Esophagus (tissue), 2 donors: Measurements from ENCODE around the gene KRTAP5-11. TPM values are rescaled to one million over a fixed set of nuclear protein-coding genes. Genes with fewer than 3 reads are reported as not detected.

ENCODE experiments used
- H3K27ac ChIP-seq, 2 donors: one replicate each; pipeline ENCODE4 v1.5.1; 2013; ENCODE audit warnings: low read depth in 2 of 2, mild to moderate bottlenecking in 2 of 2, inconsistent platforms in 1 of 2, low read length in 1 of 2, moderate library complexity in 1 of 2
- H3K27me3 ChIP-seq, 2 donors: one replicate each; pipeline ENCODE4 v1.6.1; 2013; ENCODE audit warnings: low read length in 2 of 2, control low read depth in 1 of 2, mild to moderate bottlenecking in 1 of 2; ENCODE audit not compliant: insufficient read depth in 2 of 2, control insufficient read depth in 1 of 2
- H3K36me3 ChIP-seq, 2 donors: one replicate each; pipeline ENCODE4 v1.6.1; 2013; ENCODE audit warnings: low read length in 1 of 2; ENCODE audit not compliant: control insufficient read depth in 2 of 2, insufficient read depth in 2 of 2
- H3K4me1 ChIP-seq, 2 donors: one replicate each; pipeline ENCODE4 v1.6.1; 2013; ENCODE audit warnings: low read length in 1 of 2; ENCODE audit not compliant: control insufficient read depth in 2 of 2, insufficient read depth in 2 of 2
- H3K4me3 ChIP-seq, 2 donors: one replicate each; pipeline ENCODE4 v1.5.1; 2013; ENCODE audit warnings: low read length in 2 of 2, mild to moderate bottlenecking in 2 of 2, low read depth in 1 of 2, moderate library complexity in 1 of 2
- H3K9me3 ChIP-seq, 2 donors: one replicate each; pipeline ENCODE4 v1.6.1; 2013; ENCODE audit warnings: mild to moderate bottlenecking in 2 of 2, low read depth in 1 of 2, low read length in 1 of 2, moderate library complexity in 1 of 2; ENCODE audit not compliant: control insufficient read depth in 2 of 2, insufficient read depth in 1 of 2
- WGBS, 2 donors: extraction: QIAGEN DNeasy Blood & Tissue Kit; methylation state at CpG; one replicate each; pipeline ENCODE4 v1.1.7; 2013; 5-methylcytosine and 5-hydroxymethylcytosine counted together
- polyA plus RNA-seq, 2 donors: library from polyadenylated mRNA; stranded (reverse); fragments of 200-250 nt; gene quantifications; one replicate each; pipeline ENCODE4 v1.2.3, GENCODE V29; 2013
- donor health status: healthy with polysubstance abuse.
- donor health status: Bipolar disorder and iron deficiency.

Gene KRTAP5-11
- polyA plus RNA-seq, 2 donors: not detected

- H3K27me3 ChIP-seq: peaks cover 0 to 2% of the 10 kb centered on the region in 2 donors
- 74 to 85% methylated on average over 1 of the region's 1 CpG for WGBS, 2 donors
Observed at GRCh38 chr11:71558996-71559395, 23.7 kb downstream of the KRTAP5-11 start.

GRCh38 chr11:71557257-71557656 is 25.4 kb downstream of the KRTAP5-11 start:
- Histone ChIP-seq H3K27ac (no peak overlapping the region), H3K27me3 (no peaks in the 10 kb centered on the region), H3K36me3 (no peaks in the 10 kb centered on the region), H3K4me1 (no peaks in the 10 kb centered on the region), H3K4me3 (no peak overlapping the region), H3K9me3 (peaks cover 0 to 2% of the 10 kb centered on the region in 2 donors)

More at GRCh38 chr11:71558996-71559395, 23.7 kb downstream of the KRTAP5-11 start:
- Histone ChIP-seq H3K36me3 (no peaks in the 10 kb centered on the region), H3K27ac (no peak overlapping the region), H3K9me3 (peaks cover 0 to 2% of the 10 kb centered on the region in 2 donors), H3K4me3 (no peak overlapping the region), H3K4me1 (no peaks in the 10 kb centered on the region)

GRCh38 chr11:71556018-71556417 is 26.7 kb downstream of the KRTAP5-11 start:
- H3K4me1 ChIP-seq: no peaks in the 10 kb centered on the region
- no peaks in the 10 kb centered on the region for H3K9me3 ChIP-seq
- no peaks in the 10 kb centered on the region for H3K27me3 ChIP-seq
- no peaks in the 10 kb centered on the region for H3K36me3 ChIP-seq
- H3K27ac ChIP-seq: no peak overlapping the region
- H3K4me3 ChIP-seq: no peak overlapping the region
- WGBS, 2 donors: 90 to 91% methylated on average over 4 of the region's 4 CpGs

- WGBS, 2 donors: 89 to 90% methylated on average over 10 to 11 of the region's 11 CpGs
- Histone ChIP-seq H3K4me1 (no peaks in the 10 kb centered on the region), H3K27ac (no peak overlapping the region), H3K9me3 (no peaks in the 10 kb centered on the region), H3K27me3 (no peaks in the 10 kb centered on the region), H3K4me3 (no peak overlapping the region), H3K36me3 (no peaks in the 10 kb centered on the region)
Observed at GRCh38 chr11:71555508-71555907, 27.2 kb downstream of the KRTAP5-11 start.

GRCh38 chr11:71554996-71555395 is 27.7 kb downstream of the KRTAP5-11 start:
- no peaks in the 10 kb centered on the region for H3K36me3 ChIP-seq
- no peak overlapping the region for H3K4me3 ChIP-seq
- H3K27ac ChIP-seq: no peak overlapping the region
- 83 to 87% methylated on average over 6 of the region's 6 CpGs for WGBS, 2 donors
- no peaks in the 10 kb centered on the region for H3K9me3 ChIP-seq
- H3K27me3 ChIP-seq: no peaks in the 10 kb centered on the region
- no peaks in the 10 kb centered on the region for H3K4me1 ChIP-seq

- H3K27me3 ChIP-seq: no peaks in the 10 kb centered on the region
- H3K27ac ChIP-seq: no peak overlapping the region
- H3K36me3 ChIP-seq: no peaks in the 10 kb centered on the region
- no peak overlapping the region for H3K4me3 ChIP-seq
- 94% methylated on average over 1 of the region's 1 CpG for WGBS, 2 donors
- H3K4me1 ChIP-seq: no peaks in the 10 kb centered on the region
- H3K9me3 ChIP-seq: peaks cover 0 to 2% of the 10 kb centered on the region in 2 donors
Observed at GRCh38 chr11:71551711-71552110, 31.0 kb downstream of the KRTAP5-11 start.

GRCh38 chr11:71548716-71549151 is 33.9 kb downstream of the KRTAP5-11 start:
- Histone ChIP-seq H3K36me3 (no peaks in the 10 kb centered on the region), H3K4me1 (no peaks in the 10 kb centered on the region), H3K27ac (no peak overlapping the region), H3K27me3 (no peaks in the 10 kb centered on the region), H3K9me3 (peaks cover 0 to 4% of the 10 kb centered on the region in 2 donors), H3K4me3 (no peak overlapping the region)
- 43 to 51% methylated on average over 5 of the region's 5 CpGs for WGBS, 2 donors

- Histone ChIP-seq H3K4me3 (no peak within 1 kb of the TSS), H3K27ac (no peak within 1 kb of the TSS), H3K9me3 (peaks cover 0 to 4% of the 10 kb centered on the region in 2 donors), H3K36me3 (no peaks in the 10 kb centered on the region), H3K27me3 (no peaks in the 10 kb centered on the region), H3K4me1 (no peaks in the 10 kb centered on the region)
- 78 to 79% methylated on average over 5 of the region's 5 CpGs for WGBS, 2 donors
Observed at GRCh38 chr11:71548120-71548519, 34.6 kb downstream of the KRTAP5-11 start, which contains the start of gene KRTAP5-9. Gene KRTAP5-9 (plus strand): TSS chr11:71548420. CDS start chr11:71548658, 238 bp downstream.

- 86 to 89% methylated on average over 12 of the region's 12 CpGs for WGBS, 2 donors
- no peaks in the 10 kb centered on the region for H3K4me1 ChIP-seq
- H3K9me3 ChIP-seq: peaks cover 0 to 4% of the 10 kb centered on the region in 2 donors
Observed at GRCh38 chr11:71545405-71545966, 37.2 kb downstream of the KRTAP5-11 start.

GRCh38 chr11:71544525-71545214 is 38.0 kb downstream of the KRTAP5-11 start:
- Histone ChIP-seq H3K4me3 (no peak overlapping the region), H3K9me3 (peaks cover 0 to 4% of the 10 kb centered on the region in 2 donors), H3K4me1 (no peaks in the 10 kb centered on the region), H3K36me3 (no peaks in the 10 kb centered on the region), H3K27ac (no peak overlapping the region), H3K27me3 (no peaks in the 10 kb centered on the region)
- 70 to 79% methylated on average over 6 of the region's 6 CpGs for WGBS, 2 donors

More at GRCh38 chr11:71545405-71545966, 37.2 kb downstream of the KRTAP5-11 start:
- Histone ChIP-seq H3K36me3 (no peaks in the 10 kb centered on the region), H3K27me3 (no peaks in the 10 kb centered on the region), H3K4me3 (no peak overlapping the region), H3K27ac (no peak overlapping the region)
